HepG2 (cell line): ENCODE measurements around the gene RAC3. TPM values are rescaled to one million over a fixed set of nuclear protein-coding genes. Genes with fewer than 3 reads are reported as not detected.
A peak's percentile ranks its signal among the peaks of the same experiment; 100 is the strongest.

Experiments
- AGO1 ChIP-seq: fragments of 200-400 bp; formaldehyde crosslinking; IDR thresholded peaks from 2 replicates; pipeline ENCODE4 v1.6.1; 2017; ENCODE audit warnings: mild to moderate bottlenecking, low read depth, low read length, moderate library complexity; ENCODE audit not compliant: poor library complexity, severe bottlenecking
- DZIP1 ChIP-seq: sonication (generic); formaldehyde crosslinking; IDR thresholded peaks from 2 replicates; pipeline ENCODE4 v1.5.0; 2020; ENCODE audit warnings: mild to moderate bottlenecking, missing genetic modification reagents
- MYNN ChIP-seq: sonication (generic); formaldehyde crosslinking; IDR thresholded peaks from 2 replicates; pipeline ENCODE4 v1.4.0; 2020; ENCODE audit warnings: mild to moderate bottlenecking, low read depth, missing genetic modification reagents
- NCOA2 ChIP-seq: sonication (generic); formaldehyde crosslinking; IDR thresholded peaks from 2 replicates; pipeline ENCODE4 v1.8.0; 2022; ENCODE audit warnings: inconsistent platforms
- TEAD2 ChIP-seq: sonication (generic); formaldehyde crosslinking; IDR thresholded peaks from 2 replicates; pipeline ENCODE4 v1.9.0; 2021; ENCODE audit warnings: missing genetic modification reagents
- THAP7 ChIP-seq: sonication (generic); formaldehyde crosslinking; IDR thresholded peaks from 2 replicates; pipeline ENCODE4 v1.8.1; 2023; ENCODE audit warnings: mild to moderate bottlenecking, missing genetic modification reagents
- ZNF253 ChIP-seq: sonication (generic); formaldehyde crosslinking; IDR thresholded peaks from 2 replicates; pipeline ENCODE4 v1.8.0; 2022; ENCODE audit warnings: mild to moderate bottlenecking, missing genetic modification reagents, borderline replicate concordance
- ZNF337 ChIP-seq: sonication (generic); formaldehyde crosslinking; IDR thresholded peaks from 2 replicates; pipeline ENCODE4 v1.5.1; 2020; ENCODE audit warnings: missing genetic modification reagents, low read depth, mild to moderate bottlenecking, borderline replicate concordance
- ZNF503 ChIP-seq: sonication (generic); formaldehyde crosslinking; IDR thresholded peaks from 2 replicates; pipeline ENCODE4 v1.4.0; 2020; ENCODE audit warnings: missing genetic modification reagents
- ZNF510 ChIP-seq: sonication (generic); formaldehyde crosslinking; IDR thresholded peaks from 2 replicates; pipeline ENCODE4 v1.4.0; 2020; ENCODE audit warnings: low read depth, mild to moderate bottlenecking, missing genetic modification reagents
- ZNF567 ChIP-seq: sonication (generic); formaldehyde crosslinking; IDR thresholded peaks from 2 replicates; pipeline ENCODE4 v1.8.1; 2023; ENCODE audit warnings: mild to moderate bottlenecking, missing genetic modification reagents, borderline replicate concordance
- polyA plus RNA-seq, 8 experiments: library from polyadenylated mRNA; depleted of rRNA in 3 of 8; stranded (reverse) in 7 of 8; unstranded in 1 of 8; fragments of >200 nt; fragmentation: Illumina TruSeq in 4 of 8; extraction: Trizol in 4 of 8; gene quantifications; 2 replicates each; pipeline versions ENCODE4 v1.2.1 to v1.2.3, GENCODE V29; 2011 to 2016; ENCODE audit warnings: low read depth in 4 of 8, missing spikeins in 1 of 8, mixed read lengths in 1 of 8; ENCODE audit not compliant: insufficient read depth in 1 of 8
- total RNA-seq, 5 experiments: library from RNA; depleted of rRNA; stranded (reverse); fragments of >200 nt; fragmentation: Illumina TruSeq; extraction: Trizol; gene quantifications; 2 replicates each; pipeline ENCODE4 v1.2.3, GENCODE V29; 2016; ENCODE audit warnings: low read depth in 1 of 5
- TF ChIP-seq, protein P1 (sequence below): sonication (generic); formaldehyde crosslinking; IDR thresholded peaks from 2 replicates; pipeline ENCODE4 v1.8.0; 2022; ENCODE audit warnings: missing genetic modification reagents, mild to moderate bottlenecking, borderline replicate concordance
- TF ChIP-seq, protein P2 (sequence below): sonication (generic); formaldehyde crosslinking; IDR thresholded peaks from 2 replicates; pipeline ENCODE4 v1.8.0; 2023; ENCODE audit warnings: mild to moderate bottlenecking, missing genetic modification reagents
- TF ChIP-seq, protein P3 (sequence below): conservative IDR thresholded peaks from 2 replicates; pipeline ENCODE4 v1.6.1; 2018; ENCODE audit warnings: missing genetic modification reagents

The RAC3 gene
- total and polyA plus RNA-seq, 2 of the 13 experiments (the other 11 are each of a cell fraction or from before 2014, with no cell fraction given) = 10.5 to 21.3 TPM

DNA sequence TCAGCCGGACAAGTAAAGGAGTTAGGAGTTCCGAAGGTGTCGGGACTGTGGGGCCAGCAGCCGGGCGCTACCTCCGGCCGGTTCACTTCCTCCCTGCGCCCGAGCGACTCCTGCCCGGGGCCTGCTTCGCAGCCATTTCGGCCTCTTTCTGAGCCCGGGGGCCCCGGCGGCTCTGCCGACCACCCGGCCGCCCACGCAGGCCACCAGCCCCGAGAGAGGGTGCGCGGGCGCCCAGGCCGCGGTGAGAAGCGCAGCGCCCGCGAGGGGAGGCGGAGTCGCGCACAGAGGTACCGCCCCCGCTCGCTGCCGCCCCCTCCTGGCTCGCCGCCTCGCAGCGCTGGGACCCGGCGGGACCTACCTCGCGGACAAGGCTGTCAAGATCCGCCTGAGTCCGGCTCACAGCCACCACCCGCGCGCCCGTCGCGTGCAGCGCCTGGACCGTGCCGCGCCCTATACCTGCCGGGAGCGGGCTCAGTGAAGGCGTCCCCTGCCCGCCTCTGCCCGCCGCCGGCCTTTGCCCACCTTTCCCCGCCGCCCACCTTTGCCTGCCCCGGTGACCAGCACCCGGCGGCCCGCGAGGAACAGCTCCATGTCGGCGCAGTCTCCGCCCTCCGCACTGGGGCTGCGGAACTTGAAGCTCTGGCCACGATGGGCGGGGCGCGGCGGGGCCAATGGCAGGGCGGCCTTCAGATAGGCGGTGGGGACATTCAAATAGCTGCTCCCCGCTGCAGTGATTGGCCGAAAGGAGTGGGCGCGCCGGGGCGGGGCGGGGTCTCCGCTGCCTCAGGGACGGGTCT, 5.8 kb downstream of the RAC3 start, which contains the start of gene DCXR (continued):
- TF ChIP-seq DZIP1 (CRISPR knock-in tag) = peak; percentile 48; the same call in 1 of the 2 replicates
- no peak for TF ChIP-seq MYNN (CRISPR knock-in tag)
- 0 out of 2 replicates have a peak, but pooled peaks have one; percentile 86 for TF ChIP-seq ZNF567 (CRISPR knock-in tag)
- no peak for TF ChIP-seq ZNF503
- TF ChIP-seq THAP7 (CRISPR knock-in tag) = peak; percentile 31; the same call in 1 of the 2 replicates
- TF ChIP-seq, protein P1, sequence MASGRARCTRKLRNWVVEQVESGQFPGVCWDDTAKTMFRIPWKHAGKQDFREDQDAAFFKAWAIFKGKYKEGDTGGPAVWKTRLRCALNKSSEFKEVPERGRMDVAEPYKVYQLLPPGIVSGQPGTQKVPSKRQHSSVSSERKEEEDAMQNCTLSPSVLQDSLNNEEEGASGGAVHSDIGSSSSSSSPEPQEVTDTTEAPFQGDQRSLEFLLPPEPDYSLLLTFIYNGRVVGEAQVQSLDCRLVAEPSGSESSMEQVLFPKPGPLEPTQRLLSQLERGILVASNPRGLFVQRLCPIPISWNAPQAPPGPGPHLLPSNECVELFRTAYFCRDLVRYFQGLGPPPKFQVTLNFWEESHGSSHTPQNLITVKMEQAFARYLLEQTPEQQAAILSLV (CRISPR knock-in tag) = peak; percentile 98
- peak; percentile 95; the same call in 1 of the 2 replicates for TF ChIP-seq ZNF337 (CRISPR knock-in tag)
- peak; percentile 90; the same call in 1 of the 2 replicates for TF ChIP-seq ZNF253 (CRISPR knock-in tag)
- TF ChIP-seq, protein P2, sequence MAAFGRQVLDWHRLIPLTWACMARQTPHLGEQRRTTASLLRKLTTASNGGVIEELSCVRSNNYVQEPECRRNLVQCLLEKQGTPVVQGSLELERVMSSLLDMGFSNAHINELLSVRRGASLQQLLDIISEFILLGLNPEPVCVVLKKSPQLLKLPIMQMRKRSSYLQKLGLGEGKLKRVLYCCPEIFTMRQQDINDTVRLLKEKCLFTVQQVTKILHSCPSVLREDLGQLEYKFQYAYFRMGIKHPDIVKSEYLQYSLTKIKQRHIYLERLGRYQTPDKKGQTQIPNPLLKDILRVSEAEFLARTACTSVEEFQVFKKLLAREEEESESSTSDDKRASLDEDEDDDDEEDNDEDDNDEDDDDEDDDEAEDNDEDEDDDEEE = peak; percentile 98
- no peak for TF ChIP-seq TEAD2
- TF ChIP-seq, protein P3, sequence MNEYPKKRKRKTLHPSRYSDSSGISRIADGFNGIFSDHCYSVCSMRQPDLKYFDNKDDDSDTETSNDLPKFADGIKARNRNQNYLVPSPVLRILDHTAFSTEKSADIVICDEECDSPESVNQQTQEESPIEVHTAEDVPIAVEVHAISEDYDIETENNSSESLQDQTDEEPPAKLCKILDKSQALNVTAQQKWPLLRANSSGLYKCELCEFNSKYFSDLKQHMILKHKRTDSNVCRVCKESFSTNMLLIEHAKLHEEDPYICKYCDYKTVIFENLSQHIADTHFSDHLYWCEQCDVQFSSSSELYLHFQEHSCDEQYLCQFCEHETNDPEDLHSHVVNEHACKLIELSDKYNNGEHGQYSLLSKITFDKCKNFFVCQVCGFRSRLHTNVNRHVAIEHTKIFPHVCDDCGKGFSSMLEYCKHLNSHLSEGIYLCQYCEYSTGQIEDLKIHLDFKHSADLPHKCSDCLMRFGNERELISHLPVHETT = peak; percentile 71
- TF ChIP-seq ZNF510 (CRISPR knock-in tag) = peak; percentile 86; the same call in 1 of the 2 replicates
- TF ChIP-seq NCOA2 = peak; percentile 12; the same call in 1 of the 2 replicates
- TF ChIP-seq AGO1 = peak; percentile 79
